Measurements from ENCODE around the gene MPHOSPH10.
"Not testable (repeated sequence)": the region's sequence is repeated elsewhere in the genome, so short reads cannot be mapped to it uniquely, and the experiment has no call there.

Gene MPHOSPH10

GRCh38 chr2:71089475-71089874 lies 41.0 kb upstream of the MPHOSPH10 start:
- H3K36me3 ChIP-seq (ENCODE audit: control insufficient read depth, insufficient read depth, low read length); H2AK5ac ChIP-seq (ENCODE audit: low read length); H3K56ac ChIP-seq (ENCODE audit: low read length); H3K27me3 ChIP-seq (ENCODE audit: insufficient read depth, low read length, poor library complexity); H2BK5ac ChIP-seq (ENCODE audit: low read length); H3K4me3 ChIP-seq (ENCODE audit: low read length); H3K23ac ChIP-seq (ENCODE audit: low read length); H2BK15ac ChIP-seq (replicated peaks; ENCODE audit: low read depth); H3K9ac ChIP-seq (ENCODE audit: low read length); H4K8ac ChIP-seq (ENCODE audit: low read depth, low read length); H3K18ac ChIP-seq (ENCODE audit: low read length); H3K79me1 ChIP-seq (ENCODE audit: low read length); H3K4me2 ChIP-seq (ENCODE audit: low read length); DNase-seq; H4K5ac ChIP-seq (ENCODE audit: low read length); H3K79me2 ChIP-seq (ENCODE audit: control insufficient read depth, insufficient read depth, low read length); H3K27ac ChIP-seq (ENCODE audit: low read depth, low read length); H3K4me1 ChIP-seq (ENCODE audit: control insufficient read depth, low read depth, low read length); H2BK120ac ChIP-seq (ENCODE audit: low read depth, low read length); H3K4ac ChIP-seq (ENCODE audit: low read depth, low read length): not testable (repeated sequence)
- no CpG with 5 or more reads among the region's 14 CpGs for WGBS (ENCODE audit: extremely low coverage, insufficient coverage, low lambda C conversion rate)

DNA sequence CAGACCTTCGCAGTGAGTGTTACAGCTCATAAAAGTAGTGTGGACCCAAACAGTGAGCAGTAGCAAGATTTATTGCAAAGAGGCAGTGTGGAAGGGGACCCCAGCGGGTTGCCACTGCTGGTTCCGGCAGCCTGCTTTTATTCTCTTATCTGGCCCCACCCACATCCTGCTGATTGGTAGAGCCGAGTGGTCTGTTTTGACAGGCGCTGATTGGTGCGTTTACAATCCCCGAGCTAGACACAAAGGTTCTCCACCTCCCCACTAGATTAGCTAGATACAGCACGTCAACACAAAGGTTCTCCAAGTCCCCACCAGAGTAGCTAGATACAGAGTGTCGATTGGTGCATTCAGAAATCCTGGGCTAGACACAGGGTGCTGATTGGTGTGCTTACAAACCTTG lies 38.6 kb upstream of the MPHOSPH10 start:
- not testable (repeated sequence) for H2BK15ac ChIP-seq (replicated peaks; ENCODE audit: low read depth); H3K23ac ChIP-seq (ENCODE audit: low read length); H3K79me1 ChIP-seq (ENCODE audit: low read length); H3K18ac ChIP-seq (ENCODE audit: low read length); H3K36me3 ChIP-seq (ENCODE audit: control insufficient read depth, insufficient read depth, low read length); H2BK5ac ChIP-seq (ENCODE audit: low read length); H3K4me2 ChIP-seq (ENCODE audit: low read length); H4K8ac ChIP-seq (ENCODE audit: low read depth, low read length); H3K4me3 ChIP-seq (ENCODE audit: low read length); DNase-seq; H3K56ac ChIP-seq (ENCODE audit: low read length); H2AK5ac ChIP-seq (ENCODE audit: low read length); H3K27me3 ChIP-seq (ENCODE audit: insufficient read depth, low read length, poor library complexity); H3K27ac ChIP-seq (ENCODE audit: low read depth, low read length); H2BK120ac ChIP-seq (ENCODE audit: low read depth, low read length); H3K79me2 ChIP-seq (ENCODE audit: control insufficient read depth, insufficient read depth, low read length); H3K9ac ChIP-seq (ENCODE audit: low read length); H4K5ac ChIP-seq (ENCODE audit: low read length); H3K4me1 ChIP-seq (ENCODE audit: control insufficient read depth, low read depth, low read length); H3K4ac ChIP-seq (ENCODE audit: low read depth, low read length)
- no CpG with 5 or more reads among the region's 9 CpGs for WGBS (ENCODE audit: extremely low coverage, insufficient coverage, low lambda C conversion rate)

- H3K27ac ChIP-seq (ENCODE audit: low read depth, low read length); H3K56ac ChIP-seq (ENCODE audit: low read length); H2BK5ac ChIP-seq (ENCODE audit: low read length); DNase-seq; H2BK15ac ChIP-seq (replicated peaks; ENCODE audit: low read depth); H3K18ac ChIP-seq (ENCODE audit: low read length); H2AK5ac ChIP-seq (ENCODE audit: low read length); H3K4me3 ChIP-seq (ENCODE audit: low read length); H2BK120ac ChIP-seq (ENCODE audit: low read depth, low read length); H3K36me3 ChIP-seq (ENCODE audit: control insufficient read depth, insufficient read depth, low read length); H3K9ac ChIP-seq (ENCODE audit: low read length); H3K79me2 ChIP-seq (ENCODE audit: control insufficient read depth, insufficient read depth, low read length); H4K5ac ChIP-seq (ENCODE audit: low read length); H3K79me1 ChIP-seq (ENCODE audit: low read length); H4K8ac ChIP-seq (ENCODE audit: low read depth, low read length); H3K4me2 ChIP-seq (ENCODE audit: low read length); H3K23ac ChIP-seq (ENCODE audit: low read length); H3K4ac ChIP-seq (ENCODE audit: low read depth, low read length); H3K27me3 ChIP-seq (ENCODE audit: insufficient read depth, low read length, poor library complexity); H3K4me1 ChIP-seq (ENCODE audit: control insufficient read depth, low read depth, low read length): not testable (repeated sequence)
- WGBS (ENCODE audit: extremely low coverage, insufficient coverage, low lambda C conversion rate), result no CpG with 5 or more reads among the region's 33 CpGs
Observed at GRCh38 chr2:71092491-71093260, 37.8 kb upstream of the MPHOSPH10 start.

- Histone ChIP-seq H4K8ac (ENCODE audit: low read depth, low read length) (no peak overlapping the region), H3K79me2 (ENCODE audit: control insufficient read depth, insufficient read depth, low read length) (no peaks in the 10 kb centered on the region), H3K27ac (ENCODE audit: low read depth, low read length) (no peak overlapping the region), H3K56ac (ENCODE audit: low read length) (no peak overlapping the region), H3K79me1 (ENCODE audit: low read length) (no peaks in the 10 kb centered on the region), H3K4me1 (ENCODE audit: control insufficient read depth, low read depth, low read length) (no peaks in the 10 kb centered on the region), H4K5ac (ENCODE audit: low read length) (no peak overlapping the region), H3K4ac (ENCODE audit: low read depth, low read length) (no peak overlapping the region), H2BK120ac (ENCODE audit: low read depth, low read length) (no peak overlapping the region), H3K18ac (ENCODE audit: low read length) (no peak overlapping the region), H2BK15ac (replicated peaks; ENCODE audit: low read depth) (no peak overlapping the region), H3K4me3 (ENCODE audit: low read length) (no peak overlapping the region), H3K36me3 (ENCODE audit: control insufficient read depth, insufficient read depth, low read length) (no peaks in the 10 kb centered on the region), H3K23ac (ENCODE audit: low read length) (no peak overlapping the region), H3K9ac (ENCODE audit: low read length) (no peak overlapping the region), H3K4me2 (ENCODE audit: low read length) (no peak overlapping the region), H2BK5ac (ENCODE audit: low read length) (no peak overlapping the region), H3K27me3 (ENCODE audit: insufficient read depth, low read length, poor library complexity) (no peaks in the 10 kb centered on the region), H2AK5ac (ENCODE audit: low read length) (no peak overlapping the region)
- peak; percentile 72 for DNase-seq
- no CpG with 5 or more reads among the region's 3 CpGs for WGBS (ENCODE audit: extremely low coverage, insufficient coverage, low lambda C conversion rate)
Observed at GRCh38 chr2:71100195-71100964, 30.1 kb upstream of the MPHOSPH10 start.

- Histone ChIP-seq H4K5ac (ENCODE audit: low read length) (no peak overlapping the region), H3K23ac (ENCODE audit: low read length) (no peak overlapping the region), H3K4me2 (ENCODE audit: low read length) (no peak overlapping the region), H2BK120ac (ENCODE audit: low read depth, low read length) (no peak overlapping the region), H3K79me2 (ENCODE audit: control insufficient read depth, insufficient read depth, low read length) (no peaks in the 10 kb centered on the region), H3K56ac (ENCODE audit: low read length) (no peak overlapping the region), H3K27ac (ENCODE audit: low read depth, low read length) (no peak overlapping the region), H2AK5ac (ENCODE audit: low read length) (no peak overlapping the region), H4K8ac (ENCODE audit: low read depth, low read length) (no peak overlapping the region), H3K4me1 (ENCODE audit: control insufficient read depth, low read depth, low read length) (no peaks in the 10 kb centered on the region), H3K18ac (ENCODE audit: low read length) (no peak overlapping the region), H2BK15ac (replicated peaks; ENCODE audit: low read depth) (no peak overlapping the region), H3K36me3 (ENCODE audit: control insufficient read depth, insufficient read depth, low read length) (no peaks in the 10 kb centered on the region), H3K27me3 (ENCODE audit: insufficient read depth, low read length, poor library complexity) (no peaks in the 10 kb centered on the region), H2BK5ac (ENCODE audit: low read length) (no peak overlapping the region), H3K4me3 (ENCODE audit: low read length) (no peak overlapping the region), H3K79me1 (ENCODE audit: low read length) (no peaks in the 10 kb centered on the region), H3K4ac (ENCODE audit: low read depth, low read length) (no peak overlapping the region), H3K9ac (ENCODE audit: low read length) (no peak overlapping the region)
- no CpG with 5 or more reads among the region's 2 CpGs for WGBS (ENCODE audit: extremely low coverage, insufficient coverage, low lambda C conversion rate)
- no peak for DNase-seq
Observed at GRCh38 chr2:71101656-71102055, 28.8 kb upstream of the MPHOSPH10 start.

Data from mesendoderm (in vitro differentiated cells).